Measurements from ENCODE around the gene LRRC23.

The LRRC23 gene

DNA sequence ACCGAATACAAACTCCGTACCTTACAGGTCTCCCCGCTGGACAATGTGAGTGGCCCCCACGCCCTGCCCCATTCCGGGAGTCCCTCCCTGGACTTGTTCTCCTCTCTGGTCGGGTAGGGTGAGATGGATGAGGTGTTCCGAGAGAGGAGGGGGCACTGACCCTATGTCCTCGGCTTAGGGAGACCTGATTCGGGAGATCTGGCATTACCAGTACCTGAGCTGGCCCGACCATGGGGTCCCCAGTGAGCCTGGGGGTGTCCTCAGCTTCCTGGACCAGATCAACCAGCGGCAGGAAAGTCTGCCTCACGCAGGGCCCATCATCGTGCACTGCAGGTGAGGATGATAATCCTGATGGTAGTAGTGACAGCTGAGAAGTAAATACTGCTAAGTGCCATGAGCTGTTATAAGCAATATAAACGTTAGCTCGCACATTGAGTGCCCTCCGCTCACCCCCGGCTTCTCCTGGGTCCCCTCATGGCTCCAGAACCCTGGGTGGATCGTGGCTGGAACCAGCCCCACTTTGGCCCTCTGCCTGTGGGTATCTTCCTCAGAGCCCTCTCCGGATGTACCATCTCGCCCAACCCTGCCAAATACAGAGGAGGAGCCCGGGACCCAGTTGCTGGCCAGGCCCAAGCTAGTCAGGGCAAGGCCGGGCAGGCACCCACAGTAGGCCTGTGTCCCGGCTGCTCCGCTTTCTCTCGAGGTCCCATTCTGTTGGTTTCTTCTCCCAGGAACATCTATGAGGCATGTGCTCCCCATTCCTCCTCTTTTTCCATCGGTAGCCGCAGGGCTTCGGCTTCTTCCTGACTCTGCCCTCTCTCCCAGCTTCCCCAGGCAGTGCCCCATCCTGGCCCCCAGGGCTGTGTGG, 53.4 kb downstream of the LRRC23 start:
- DNase-seq: no peak

DNA sequence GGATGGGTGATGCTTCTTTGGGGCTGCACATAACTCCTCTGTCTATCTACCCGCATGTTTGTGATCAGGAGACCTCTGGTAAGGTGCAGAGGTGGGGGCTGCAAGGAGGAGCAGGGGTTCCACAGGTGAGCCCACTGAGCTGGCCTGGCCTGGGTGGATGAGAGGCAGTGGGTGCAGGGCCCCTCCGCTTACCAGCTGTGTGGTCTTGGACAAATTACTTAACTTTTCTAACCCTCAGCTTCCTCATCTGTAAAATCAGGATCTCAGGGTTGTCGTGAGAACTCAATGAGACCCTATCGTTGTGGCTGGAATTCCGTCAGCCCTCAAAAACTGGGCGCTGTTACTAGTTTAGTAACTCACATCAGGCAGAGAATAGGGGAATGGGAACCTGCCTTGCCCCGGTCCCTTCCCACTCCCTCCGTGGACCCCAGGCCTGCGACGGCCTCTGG, 54.0 kb downstream of the LRRC23 start:
- DNase-seq: no peak

DNA sequence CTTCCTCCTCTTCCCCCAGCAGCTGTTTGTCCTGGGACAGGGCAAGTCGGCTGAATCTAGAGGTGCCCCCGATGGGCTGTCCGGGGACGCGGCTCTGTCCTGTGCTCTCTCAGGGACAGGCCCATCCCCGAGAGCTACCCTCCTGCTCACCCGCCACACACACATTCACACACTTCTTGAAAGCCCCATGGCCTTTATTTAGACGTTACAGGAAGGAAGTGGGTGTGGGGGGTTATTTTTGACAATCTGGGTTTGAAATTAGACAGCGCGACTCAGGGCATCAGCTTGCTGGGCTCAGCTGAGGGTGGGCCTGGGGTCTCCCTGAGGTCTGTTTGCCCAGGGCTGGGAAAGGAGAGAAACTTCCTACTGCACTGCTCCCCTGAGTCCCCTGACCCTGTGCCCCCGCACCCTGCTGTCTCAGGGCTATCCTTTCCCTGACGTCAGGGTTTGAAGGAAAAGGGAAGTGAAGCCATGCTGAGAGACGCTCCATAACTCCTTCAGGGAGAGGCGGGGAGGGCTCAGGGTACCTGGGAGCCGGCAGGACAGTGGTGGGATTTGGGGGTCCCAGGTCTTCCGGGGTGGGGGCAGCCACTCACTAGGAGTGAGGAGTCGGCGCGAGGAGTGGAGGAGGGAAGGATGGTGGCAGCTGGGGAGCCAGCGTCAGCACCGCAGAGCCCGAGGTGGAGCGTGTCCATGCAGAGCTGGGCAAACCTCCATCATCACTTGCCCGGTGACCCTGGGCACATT, 54.6 kb downstream of the LRRC23 start:
- no peak for DNase-seq

DNA sequence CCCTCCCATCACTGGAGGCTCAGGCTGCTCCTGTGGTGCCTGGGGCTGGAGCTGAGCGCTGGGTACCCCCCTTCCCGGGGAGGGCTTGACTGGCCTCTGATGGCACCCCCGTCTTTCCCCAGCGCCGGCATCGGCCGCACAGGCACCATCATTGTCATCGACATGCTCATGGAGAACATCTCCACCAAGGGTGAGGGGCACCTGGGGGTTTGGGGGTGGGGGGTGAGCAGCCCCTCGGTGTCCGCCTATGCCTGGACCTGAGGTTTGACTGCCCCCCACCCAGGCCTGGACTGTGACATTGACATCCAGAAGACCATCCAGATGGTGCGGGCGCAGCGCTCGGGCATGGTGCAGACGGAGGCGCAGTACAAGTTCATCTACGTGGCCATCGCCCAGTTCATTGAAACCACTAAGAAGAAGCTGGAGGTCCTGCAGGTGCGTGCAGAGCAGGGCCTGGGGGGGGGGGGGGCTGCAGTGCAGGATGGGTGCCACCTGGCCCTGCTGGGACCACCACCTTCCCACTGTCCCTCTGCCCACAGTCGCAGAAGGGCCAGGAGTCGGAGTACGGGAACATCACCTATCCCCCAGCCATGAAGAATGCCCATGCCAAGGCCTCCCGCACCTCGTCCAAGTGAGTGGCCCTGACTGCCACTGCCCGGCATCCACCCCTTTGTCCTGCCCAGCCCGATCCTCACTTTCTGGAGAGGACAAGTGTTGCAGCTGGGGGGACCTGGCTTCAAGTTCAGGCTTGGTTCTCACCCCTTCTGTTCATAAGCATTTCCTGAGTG, 55.4 kb downstream of the LRRC23 start:
- no peak for DNase-seq

DNA sequence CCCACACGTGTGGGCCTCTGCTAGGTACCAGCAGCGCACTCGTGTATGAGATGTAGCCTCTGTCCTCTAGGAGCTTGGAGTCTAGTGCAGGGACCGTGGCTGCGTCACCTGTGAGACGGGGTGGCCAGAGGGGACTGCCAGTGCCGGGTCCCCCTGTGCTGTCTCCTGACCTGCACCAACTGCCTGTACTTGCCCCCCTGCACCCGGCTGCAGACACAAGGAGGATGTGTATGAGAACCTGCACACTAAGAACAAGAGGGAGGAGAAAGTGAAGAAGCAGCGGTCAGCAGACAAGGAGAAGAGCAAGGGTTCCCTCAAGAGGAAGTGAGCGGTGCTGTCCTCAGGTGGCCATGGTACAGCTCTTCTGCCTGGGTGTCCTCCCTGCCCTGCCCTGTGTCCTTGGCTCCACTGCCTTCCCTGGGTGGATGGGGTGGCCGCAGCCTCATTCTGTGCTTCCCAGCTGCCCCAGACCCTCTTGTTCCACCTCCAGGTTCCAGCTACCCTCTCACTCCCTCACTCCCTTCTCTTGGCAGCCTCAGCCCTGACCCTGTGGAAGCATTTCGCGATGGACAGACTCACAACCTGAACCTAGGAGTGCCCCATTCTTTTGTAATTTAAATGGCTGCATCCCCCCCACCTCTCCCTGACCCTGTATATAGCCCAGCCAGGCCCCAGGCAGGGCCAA, 56.1 kb downstream of the LRRC23 start:
- DNase-seq: no peak

DNA sequence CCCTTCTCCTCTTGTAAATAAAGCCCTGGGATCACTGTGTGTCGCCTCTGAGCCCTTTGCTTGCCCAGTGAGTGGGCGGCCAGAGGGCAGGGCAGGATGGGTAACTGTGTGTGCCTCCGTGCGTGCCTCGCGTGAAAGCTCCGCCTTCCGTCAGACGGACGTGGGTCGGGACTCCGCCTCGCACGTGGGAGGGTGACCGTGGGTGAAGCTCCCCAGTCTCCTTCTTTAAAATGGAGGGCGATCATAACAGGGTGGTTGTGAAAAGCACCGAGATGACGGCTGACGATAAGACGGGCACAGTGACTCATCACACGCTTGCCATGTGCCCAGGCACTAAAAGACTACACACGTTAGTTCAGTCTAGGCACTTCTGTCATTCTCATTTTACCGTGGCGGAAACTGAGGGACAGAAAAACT, 56.7 kb downstream of the LRRC23 start:
- peak; percentile 48 for DNase-seq

DNA sequence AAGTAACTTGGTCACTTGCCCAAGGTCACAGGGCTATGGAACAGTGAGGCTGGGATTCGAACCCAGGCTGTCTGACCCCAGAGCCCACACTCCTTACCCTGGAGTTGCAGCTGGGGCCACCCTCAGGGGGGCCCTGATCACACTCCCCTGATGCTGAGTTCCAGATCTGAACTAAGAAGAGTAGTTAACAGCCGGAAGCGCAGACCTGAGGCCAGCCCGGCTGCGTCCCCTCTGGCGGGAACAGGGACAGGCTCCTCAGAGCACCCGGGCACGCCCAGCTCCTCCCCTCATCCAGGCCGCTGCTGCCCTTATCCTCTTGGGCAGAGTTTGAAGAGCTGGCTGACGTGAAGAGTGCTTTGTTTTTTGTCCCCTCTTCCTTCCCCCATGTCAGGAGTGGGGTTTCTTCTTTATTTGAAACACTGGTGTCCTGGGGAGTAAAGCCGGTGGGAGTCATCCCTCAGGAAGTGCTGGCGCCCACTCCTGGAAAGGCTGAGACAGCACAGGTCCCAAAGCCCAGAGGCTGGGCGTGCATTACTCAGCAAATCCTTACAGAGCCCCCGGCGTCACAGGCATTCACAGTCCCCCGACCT, 57.2 kb downstream of the LRRC23 start:
- DNase-seq: peak; percentile 64

DNA sequence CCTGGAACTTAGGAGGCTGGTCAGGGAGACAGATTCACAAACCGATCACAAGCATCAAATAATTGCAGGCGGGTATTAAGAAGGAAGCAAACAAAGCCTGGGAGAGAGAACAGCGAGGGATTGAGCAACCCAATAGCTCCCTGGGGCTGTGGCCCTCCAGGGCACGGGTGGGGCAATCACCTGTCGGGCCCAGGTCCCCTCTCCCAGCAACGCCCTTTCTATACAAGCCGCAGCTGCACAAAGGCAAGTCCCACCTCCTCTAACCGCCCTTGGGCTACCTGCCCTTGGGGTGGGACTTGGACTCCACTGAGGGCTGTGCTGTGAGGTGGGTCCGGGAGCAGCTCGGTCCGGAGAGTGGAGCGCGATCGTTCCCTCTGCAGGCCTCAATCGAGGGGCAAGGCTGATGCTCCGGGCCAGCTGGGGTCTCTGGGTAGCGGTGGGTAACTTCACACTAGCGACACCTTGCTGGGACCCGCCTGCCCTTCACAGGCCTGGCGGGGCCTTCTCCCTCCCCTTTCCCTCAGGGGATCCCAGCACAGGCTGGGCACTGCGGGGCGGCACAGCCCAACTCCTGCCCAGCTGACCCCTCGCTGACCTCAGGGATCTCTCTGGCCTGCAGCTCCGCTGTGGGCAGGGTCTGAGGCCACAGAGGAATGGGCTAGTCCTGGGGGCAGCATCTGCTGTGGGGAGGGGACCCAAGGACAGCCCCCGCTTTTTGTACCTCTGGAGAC, 57.8 kb downstream of the LRRC23 start:
- DNase-seq: no peak

DNA sequence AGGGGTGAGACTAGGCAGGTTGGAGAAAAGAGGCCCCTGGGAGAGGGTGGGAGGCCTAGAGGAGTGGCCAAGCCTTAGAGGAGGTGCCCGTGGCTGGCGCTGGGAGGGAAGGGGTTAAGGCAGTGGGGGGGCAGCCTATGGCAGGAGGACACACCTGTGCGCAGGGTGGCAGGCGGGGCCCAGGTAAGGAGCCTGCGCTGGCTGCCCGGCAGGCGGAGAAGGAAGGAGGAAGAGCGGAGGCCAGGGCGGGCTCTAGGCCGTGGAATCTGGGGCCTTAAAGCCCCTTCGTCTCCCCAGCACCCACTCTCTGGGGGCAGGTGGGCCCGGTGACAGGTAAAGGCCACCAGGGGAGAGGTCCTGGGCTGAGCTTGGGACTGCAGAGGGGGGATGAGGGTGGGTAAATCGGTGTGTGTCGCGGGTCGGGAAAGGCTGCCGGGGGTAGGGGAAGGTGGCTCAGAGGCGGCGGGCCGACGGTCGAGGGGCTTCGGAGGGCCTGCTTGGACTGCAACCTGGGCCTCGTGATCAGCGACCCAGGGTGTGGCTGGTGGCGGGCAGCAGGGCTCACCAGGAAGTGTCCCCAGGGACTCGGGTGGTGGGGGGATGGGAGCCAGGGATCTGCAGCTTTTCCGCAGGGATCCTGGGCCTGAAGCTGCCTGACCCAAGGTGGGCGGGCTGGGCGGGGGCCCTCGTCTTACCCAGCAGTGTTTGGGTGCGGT, 58.6 kb downstream of the LRRC23 start:
- DNase-seq: peak; percentile 43

Data from right forelimb (tissue), 1 donor.